Measurements from ENCODE around the gene CAPN14. TPM values are rescaled to one million over a fixed set of nuclear protein-coding genes. Genes with fewer than 3 reads are reported as not detected.
A peak's percentile ranks its signal among the peaks of the same experiment; 100 is the strongest.

Gene CAPN14
- total RNA-seq, 2 donors from 2014 or later, result 0.60 to 0.65 TPM

DNA sequence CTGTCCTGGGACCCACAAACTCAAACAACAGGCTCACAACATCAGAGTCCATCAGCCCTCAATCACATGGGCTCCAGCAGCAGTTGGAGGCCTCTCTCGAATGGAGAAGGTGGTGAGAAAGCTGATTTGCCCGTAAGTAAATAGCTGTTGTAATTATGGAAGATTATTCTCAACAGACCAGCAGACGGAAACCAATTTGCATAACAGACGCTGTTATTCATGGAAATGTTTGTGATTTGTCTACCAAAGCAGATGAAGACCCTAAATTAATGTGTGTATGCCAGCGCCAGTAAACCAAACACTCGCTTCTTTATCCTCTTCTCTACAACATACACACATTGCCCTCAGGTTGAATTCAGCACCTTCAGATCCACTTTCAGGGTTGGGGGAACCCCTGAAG, 55.7 kb downstream of the CAPN14 start:
- no peaks in the 10 kb centered on the region for H3K36me3 Mint-ChIP-seq (ENCODE audit: insufficient read depth in 2 of 2)
- H3K27ac Mint-ChIP-seq, result no peak overlapping the region
- no peak for ATAC-seq (replicated peaks in 1 of 2)
- no peaks in the 10 kb centered on the region for H3K4me1 Mint-ChIP-seq (ENCODE audit: low read depth)
- H3K4me3 Mint-ChIP-seq, result no peak overlapping the region
- no peaks in the 10 kb centered on the region for H3K9me3 Mint-ChIP-seq
- DNase-seq, result no peak
- no peaks in the 10 kb centered on the region for H3K27me3 Mint-ChIP-seq (ENCODE audit: low read depth)

GRCh38 chr2:31151501-31151900, 65.8 kb downstream of the CAPN14 start:
- DNase-seq, result no peak
- peaks cover 0 to 1% of the 10 kb centered on the region in 2 donors for H3K9me3 Mint-ChIP-seq
- no peaks in the 10 kb centered on the region for H3K36me3 Mint-ChIP-seq (ENCODE audit: insufficient read depth in 2 of 2)
- H3K27me3 Mint-ChIP-seq (ENCODE audit: low read depth), result peaks cover 19% of the 10 kb centered on the region
- no peak overlapping the region for H3K4me3 Mint-ChIP-seq
- H3K4me1 Mint-ChIP-seq (ENCODE audit: low read depth), result no peaks in the 10 kb centered on the region
- H3K27ac Mint-ChIP-seq, result no peak overlapping the region
- no peak for ATAC-seq (replicated peaks in 1 of 2)

DNA sequence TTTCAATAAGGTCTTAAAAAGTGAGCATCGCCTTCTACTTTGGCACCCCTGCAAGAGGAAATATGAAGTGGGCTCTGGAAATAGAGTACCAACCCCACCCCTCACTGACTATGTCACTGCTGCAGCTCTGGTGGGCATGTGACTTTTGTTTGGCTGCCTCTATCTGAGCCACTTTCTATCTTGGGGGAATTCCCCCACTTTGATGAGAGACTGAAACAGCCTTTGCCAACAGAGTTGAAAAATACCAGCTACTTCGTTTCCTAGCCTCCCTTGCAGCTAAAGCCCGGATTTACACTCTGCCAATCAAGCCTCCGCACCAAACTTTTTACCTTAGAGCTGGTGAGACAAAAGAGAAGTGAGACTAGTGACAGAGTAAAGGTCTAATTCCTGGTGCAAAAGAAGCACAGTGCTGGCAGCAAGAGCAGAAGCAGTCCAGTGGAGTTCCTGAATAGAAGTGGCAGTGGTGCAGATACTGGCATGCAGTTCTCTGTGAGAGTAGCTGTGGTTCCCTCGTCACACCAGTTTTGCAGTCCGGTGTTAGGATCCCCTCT, 67.1 kb downstream of the CAPN14 start:
- no peaks in the 10 kb centered on the region for H3K9me3 Mint-ChIP-seq
- DNase-seq, result no peak
- peaks cover 18% of the 10 kb centered on the region for H3K27me3 Mint-ChIP-seq (ENCODE audit: low read depth)
- no peak overlapping the region for H3K27ac Mint-ChIP-seq
- no peak for ATAC-seq (replicated peaks in 1 of 2)
- H3K4me1 Mint-ChIP-seq (ENCODE audit: low read depth), result no peaks in the 10 kb centered on the region
- no peaks in the 10 kb centered on the region for H3K36me3 Mint-ChIP-seq (ENCODE audit: insufficient read depth in 2 of 2)
- H3K4me3 Mint-ChIP-seq, result no peak overlapping the region

DNA sequence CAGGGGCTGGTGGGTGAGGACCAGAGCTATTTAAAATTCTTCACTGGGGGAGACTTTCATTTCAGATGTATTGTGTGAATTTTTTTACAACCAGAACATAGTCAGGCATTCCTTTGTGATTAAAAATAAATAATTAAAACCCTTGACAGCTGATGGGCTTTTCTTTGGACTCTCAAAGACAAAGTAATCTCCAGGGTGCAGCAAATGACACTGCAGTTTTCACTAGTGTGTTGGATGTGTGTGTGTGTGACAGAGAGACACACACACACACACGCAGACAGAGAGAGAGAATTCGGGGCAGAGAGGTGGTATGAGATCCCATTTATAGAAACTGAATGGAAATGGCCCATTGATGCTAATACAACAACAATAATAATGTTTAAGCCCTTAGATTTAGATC, 68.8 kb downstream of the CAPN14 start:
- Mint-ChIP-seq H3K36me3 (ENCODE audit: insufficient read depth in 2 of 2) (no peaks in the 10 kb centered on the region), H3K27me3 (ENCODE audit: low read depth) (peaks cover 13% of the 10 kb centered on the region), H3K27ac (no peak overlapping the region), H3K4me3 (no peak overlapping the region), H3K9me3 (no peaks in the 10 kb centered on the region), H3K4me1 (ENCODE audit: low read depth) (no peaks in the 10 kb centered on the region)
- no peak for ATAC-seq (replicated peaks in 1 of 2)
- no peak for DNase-seq

GRCh38 chr2:31147645-31148044, 69.7 kb downstream of the CAPN14 start:
- ATAC-seq (replicated peaks in 1 of 2) (no peak), DNase-seq (no peak)
- H3K27me3 Mint-ChIP-seq (ENCODE audit: low read depth), result peaks cover 6% of the 10 kb centered on the region
- no peaks in the 10 kb centered on the region for H3K36me3 Mint-ChIP-seq (ENCODE audit: insufficient read depth in 2 of 2)
- H3K4me1 Mint-ChIP-seq (ENCODE audit: low read depth), result no peaks in the 10 kb centered on the region
- H3K27ac Mint-ChIP-seq, result no peak overlapping the region
- no peaks in the 10 kb centered on the region for H3K9me3 Mint-ChIP-seq
- H3K4me3 Mint-ChIP-seq, result no peak overlapping the region

- H3K36me3 Mint-ChIP-seq (ENCODE audit: insufficient read depth in 2 of 2), result no peaks in the 10 kb centered on the region
- peaks cover 1% of the 10 kb centered on the region for H3K4me1 Mint-ChIP-seq (ENCODE audit: low read depth)
- H3K27me3 Mint-ChIP-seq (ENCODE audit: low read depth), result peaks cover 8% of the 10 kb centered on the region
- H3K27ac Mint-ChIP-seq, result no peak overlapping the region
- no peak for ATAC-seq (replicated peaks in 1 of 2)
- no peaks in the 10 kb centered on the region for H3K9me3 Mint-ChIP-seq
- no peak for DNase-seq
- no peak overlapping the region for H3K4me3 Mint-ChIP-seq
These were observed 75.2 kb downstream of the CAPN14 start for GRCh38 chr2:31142110-31142509.

- peaks cover 7% of the 10 kb centered on the region for H3K4me1 Mint-ChIP-seq (ENCODE audit: low read depth)
- no peaks in the 10 kb centered on the region for H3K36me3 Mint-ChIP-seq (ENCODE audit: insufficient read depth in 2 of 2)
- ATAC-seq (replicated peaks in 1 of 2), result no peak
- H3K27ac Mint-ChIP-seq, result no peak overlapping the region
- no peak for DNase-seq
- H3K27me3 Mint-ChIP-seq (ENCODE audit: low read depth), result peaks cover 13% of the 10 kb centered on the region
- no peaks in the 10 kb centered on the region for H3K9me3 Mint-ChIP-seq
- no peak overlapping the region for H3K4me3 Mint-ChIP-seq
These were observed 75.8 kb downstream of the CAPN14 start for GRCh38 chr2:31141443-31142085.

GRCh38 chr2:31140151-31140550, 77.2 kb downstream of the CAPN14 start:
- ATAC-seq (replicated peaks in 1 of 2), result no peak
- no peaks in the 10 kb centered on the region for H3K36me3 Mint-ChIP-seq (ENCODE audit: insufficient read depth in 2 of 2)
- H3K4me1 Mint-ChIP-seq (ENCODE audit: low read depth), result peaks cover 7% of the 10 kb centered on the region
- peaks cover 27% of the 10 kb centered on the region for H3K27me3 Mint-ChIP-seq (ENCODE audit: low read depth)
- H3K9me3 Mint-ChIP-seq, result no peaks in the 10 kb centered on the region
- no peak overlapping the region for H3K4me3 Mint-ChIP-seq
- no peak for DNase-seq
- no peak overlapping the region for H3K27ac Mint-ChIP-seq

DNA sequence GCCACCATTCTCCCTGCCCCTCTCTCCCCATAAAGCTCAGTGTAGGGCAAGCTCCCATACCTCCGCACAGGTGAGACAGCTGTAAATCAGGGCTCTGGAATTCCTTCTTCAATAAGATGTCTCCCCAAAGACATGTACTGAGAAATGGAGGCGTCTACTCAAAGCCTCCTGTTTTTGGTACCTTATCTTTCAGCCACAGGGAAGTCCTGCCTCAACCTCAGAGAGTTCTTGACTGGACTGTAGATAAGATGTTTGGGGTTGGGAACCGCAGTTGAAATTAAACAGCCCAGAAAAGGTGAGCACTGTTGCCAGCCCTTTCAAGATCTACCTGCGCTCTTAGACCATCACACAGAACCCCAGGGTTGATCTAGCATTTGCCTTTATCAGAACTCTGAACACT, 77.6 kb downstream of the CAPN14 start:
- Mint-ChIP-seq H3K4me1 (ENCODE audit: low read depth) (peaks cover 7% of the 10 kb centered on the region), H3K36me3 (ENCODE audit: insufficient read depth in 2 of 2) (no peaks in the 10 kb centered on the region), H3K27me3 (ENCODE audit: low read depth) (peaks cover 32% of the 10 kb centered on the region), H3K4me3 (no peak overlapping the region), H3K27ac (no peak overlapping the region), H3K9me3 (no peaks in the 10 kb centered on the region)
- DNase-seq (no peak), ATAC-seq (replicated peaks in 1 of 2) (no peak)

GRCh38 chr2:31138037-31138962, 79.0 kb downstream of the CAPN14 start, which contains the start of gene GALNT14:
TSS of gene GALNT14 (minus strand) at chr2:31138440. CDS start at chr2:31138086, 354 bp downstream.
- H3K27ac Mint-ChIP-seq, result no peak within 1 kb of the TSS
- ATAC-seq (replicated peaks in 1 of 2) (peak; percentile 82 to 86), DNase-seq (peak; percentile 64 to 72)
- no peaks in the 10 kb centered on the region for H3K9me3 Mint-ChIP-seq
- H3K4me3 Mint-ChIP-seq, result peak within 1 kb of the TSS; percentile 87 to 88
- peaks cover 41% of the 10 kb centered on the region for H3K27me3 Mint-ChIP-seq (ENCODE audit: low read depth)
- H3K36me3 Mint-ChIP-seq (ENCODE audit: insufficient read depth in 2 of 2), result no peaks in the 10 kb centered on the region
- H3K4me1 Mint-ChIP-seq (ENCODE audit: low read depth), result peaks cover 7% of the 10 kb centered on the region

- Mint-ChIP-seq H3K4me3 (peak overlapping the region; percentile 87 to 88), H3K9me3 (no peaks in the 10 kb centered on the region), H3K27ac (no peak overlapping the region), H3K36me3 (ENCODE audit: insufficient read depth in 2 of 2) (no peaks in the 10 kb centered on the region), H3K27me3 (ENCODE audit: low read depth) (peaks cover 47% of the 10 kb centered on the region), H3K4me1 (ENCODE audit: low read depth) (peaks cover 7% of the 10 kb centered on the region)
- ATAC-seq (replicated peaks in 1 of 2) (peak; percentile 32 to 37), DNase-seq (peak; percentile 8)
These were observed 79.9 kb downstream of the CAPN14 start for GRCh38 chr2:31137211-31138036.

GRCh38 chr2:31136732-31137131, 80.6 kb downstream of the CAPN14 start:
- DNase-seq, result peak; percentile 6
- ATAC-seq (replicated peaks in 1 of 2), result no peak
- Mint-ChIP-seq H3K9me3 (no peaks in the 10 kb centered on the region), H3K36me3 (ENCODE audit: insufficient read depth in 2 of 2) (no peaks in the 10 kb centered on the region), H3K27ac (no peak overlapping the region), H3K4me3 (peak overlapping the region; percentile 52 to 72), H3K4me1 (ENCODE audit: low read depth) (peaks cover 7% of the 10 kb centered on the region), H3K27me3 (ENCODE audit: low read depth) (peaks cover 47% of the 10 kb centered on the region)
